ENCODE data around the gene TMEM154.

The TMEM154 gene

DNA sequence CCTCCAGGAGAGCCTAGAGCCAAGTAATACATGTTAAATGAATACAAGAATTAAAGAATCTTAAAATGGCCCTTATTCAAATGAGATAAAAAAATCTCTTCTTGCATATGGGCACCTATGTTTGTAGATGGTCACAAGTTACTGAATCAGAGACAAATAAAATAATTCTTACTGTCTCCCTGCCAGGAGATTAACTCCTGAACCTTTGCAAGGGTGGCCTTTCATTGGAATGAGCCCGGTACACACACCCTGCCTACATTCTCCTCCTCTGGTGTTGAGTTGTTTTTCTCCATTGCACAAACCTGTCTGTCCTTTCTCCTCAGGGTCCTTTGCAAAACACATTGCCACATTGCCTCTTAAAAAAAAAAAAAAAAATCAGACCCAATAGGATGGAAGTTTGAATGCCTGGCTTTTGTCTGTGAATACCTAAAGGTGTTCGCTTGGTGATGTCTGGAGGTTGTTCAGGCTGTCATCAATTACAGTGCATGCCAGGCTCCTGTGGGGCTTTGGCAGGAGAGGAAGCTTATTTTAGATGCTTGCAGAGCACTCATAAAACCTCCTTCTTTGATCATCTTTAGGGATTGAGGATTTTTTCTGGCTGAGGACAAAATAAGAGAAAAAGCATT, 8.3 kb upstream of the TMEM154 start:
- H3K4me3 ChIP-seq (ENCODE audit: low read depth, low read length), result no peak overlapping the region
- DNase-seq (ENCODE audit: low read depth), result no peak
- TF ChIP-seq, protein P1, sequence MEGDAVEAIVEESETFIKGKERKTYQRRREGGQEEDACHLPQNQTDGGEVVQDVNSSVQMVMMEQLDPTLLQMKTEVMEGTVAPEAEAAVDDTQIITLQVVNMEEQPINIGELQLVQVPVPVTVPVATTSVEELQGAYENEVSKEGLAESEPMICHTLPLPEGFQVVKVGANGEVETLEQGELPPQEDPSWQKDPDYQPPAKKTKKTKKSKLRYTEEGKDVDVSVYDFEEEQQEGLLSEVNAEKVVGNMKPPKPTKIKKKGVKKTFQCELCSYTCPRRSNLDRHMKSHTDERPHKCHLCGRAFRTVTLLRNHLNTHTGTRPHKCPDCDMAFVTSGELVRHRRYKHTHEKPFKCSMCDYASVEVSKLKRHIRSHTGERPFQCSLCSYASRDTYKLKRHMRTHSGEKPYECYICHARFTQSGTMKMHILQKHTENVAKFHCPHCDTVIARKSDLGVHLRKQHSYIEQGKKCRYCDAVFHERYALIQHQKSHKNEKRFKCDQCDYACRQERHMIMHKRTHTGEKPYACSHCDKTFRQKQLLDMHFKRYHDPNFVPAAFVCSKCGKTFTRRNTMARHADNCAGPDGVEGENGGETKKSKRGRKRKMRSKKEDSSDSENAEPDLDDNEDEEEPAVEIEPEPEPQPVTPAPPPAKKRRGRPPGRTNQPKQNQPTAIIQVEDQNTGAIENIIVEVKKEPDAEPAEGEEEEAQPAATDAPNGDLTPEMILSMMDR (conservative IDR thresholded peaks at IDR 0.05; ENCODE audit: low read depth, low read length), result no peak

DNA sequence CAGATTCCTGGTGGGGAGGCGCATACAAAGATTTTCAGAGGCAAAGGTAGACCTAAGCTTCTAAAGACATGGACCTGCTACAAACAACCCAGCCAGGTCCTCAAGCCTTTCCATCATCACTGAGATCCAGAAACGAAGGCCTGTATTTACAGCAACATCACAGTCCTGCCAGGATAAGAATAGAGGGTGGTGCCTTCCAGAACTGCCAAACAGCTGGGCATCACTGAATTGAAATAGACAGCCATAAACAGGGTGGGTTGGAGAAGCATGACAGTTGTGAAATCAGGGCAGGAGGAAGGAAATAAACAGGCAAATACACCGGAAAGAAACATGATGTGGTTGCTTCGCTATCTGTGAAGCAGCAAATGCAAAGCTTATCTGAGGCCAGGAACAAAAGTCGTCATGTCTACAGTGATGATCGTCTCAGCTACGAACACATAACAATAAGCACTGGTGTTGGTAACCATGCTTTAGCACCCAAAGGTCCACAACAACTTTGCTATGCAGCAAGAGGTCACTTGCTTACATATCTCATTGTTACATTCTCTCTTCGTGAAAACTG, 6.7 kb upstream of the TMEM154 start:
- no peak overlapping the region for H3K4me3 ChIP-seq (ENCODE audit: low read depth, low read length)
- no peak for DNase-seq (ENCODE audit: low read depth)
- TF ChIP-seq, protein P1 (conservative IDR thresholded peaks at IDR 0.05; ENCODE audit: low read depth, low read length), result no peak

DNA sequence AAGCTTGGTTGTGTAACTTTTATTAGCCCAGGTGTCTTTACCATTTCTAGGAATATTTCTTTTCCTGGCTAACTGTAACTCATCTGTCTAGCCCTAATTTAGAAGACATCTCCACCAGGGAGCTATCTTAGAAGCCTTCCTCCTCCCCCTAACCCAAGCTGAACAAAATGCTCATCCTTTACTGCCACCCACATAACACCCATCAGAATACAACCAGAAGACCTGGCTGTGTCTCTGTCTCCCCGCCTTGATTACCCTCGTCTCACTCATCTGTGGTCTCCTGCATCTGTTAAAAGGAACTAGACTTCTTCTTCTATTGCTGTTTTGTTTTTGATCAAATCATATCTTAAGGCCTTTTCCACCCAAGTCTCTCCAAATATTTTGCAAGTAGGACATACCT, 4.8 kb upstream of the TMEM154 start:
- H3K4me3 ChIP-seq (ENCODE audit: low read depth, low read length), result no peak overlapping the region
- no peak for DNase-seq (ENCODE audit: low read depth)
- TF ChIP-seq, protein P1 (conservative IDR thresholded peaks at IDR 0.05; ENCODE audit: low read depth, low read length), result no peak

DNA sequence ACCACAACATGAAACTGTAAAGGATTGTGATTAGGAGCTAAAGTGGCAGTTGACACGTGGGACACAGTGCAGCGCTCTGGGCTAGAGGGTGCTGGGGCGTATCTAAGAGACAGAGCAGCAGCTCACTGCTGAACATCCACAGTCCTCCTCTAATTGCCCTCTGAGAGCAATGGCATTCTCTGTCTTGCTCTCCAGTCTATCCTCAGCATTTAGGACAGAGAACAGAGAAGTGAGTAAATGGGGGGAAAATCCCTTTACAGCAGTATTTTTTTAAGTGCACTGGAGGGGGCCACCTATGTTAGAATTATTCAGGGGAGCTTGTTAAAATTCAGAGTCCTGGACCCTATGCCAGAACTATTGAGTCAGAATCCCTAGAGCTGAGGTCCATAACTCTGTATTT, 4.2 kb upstream of the TMEM154 start:
- H3K4me3 ChIP-seq (ENCODE audit: low read depth, low read length), result no peak overlapping the region
- DNase-seq (ENCODE audit: low read depth), result no peak
- TF ChIP-seq, protein P1 (conservative IDR thresholded peaks at IDR 0.05; ENCODE audit: low read depth, low read length), result no peak

DNA sequence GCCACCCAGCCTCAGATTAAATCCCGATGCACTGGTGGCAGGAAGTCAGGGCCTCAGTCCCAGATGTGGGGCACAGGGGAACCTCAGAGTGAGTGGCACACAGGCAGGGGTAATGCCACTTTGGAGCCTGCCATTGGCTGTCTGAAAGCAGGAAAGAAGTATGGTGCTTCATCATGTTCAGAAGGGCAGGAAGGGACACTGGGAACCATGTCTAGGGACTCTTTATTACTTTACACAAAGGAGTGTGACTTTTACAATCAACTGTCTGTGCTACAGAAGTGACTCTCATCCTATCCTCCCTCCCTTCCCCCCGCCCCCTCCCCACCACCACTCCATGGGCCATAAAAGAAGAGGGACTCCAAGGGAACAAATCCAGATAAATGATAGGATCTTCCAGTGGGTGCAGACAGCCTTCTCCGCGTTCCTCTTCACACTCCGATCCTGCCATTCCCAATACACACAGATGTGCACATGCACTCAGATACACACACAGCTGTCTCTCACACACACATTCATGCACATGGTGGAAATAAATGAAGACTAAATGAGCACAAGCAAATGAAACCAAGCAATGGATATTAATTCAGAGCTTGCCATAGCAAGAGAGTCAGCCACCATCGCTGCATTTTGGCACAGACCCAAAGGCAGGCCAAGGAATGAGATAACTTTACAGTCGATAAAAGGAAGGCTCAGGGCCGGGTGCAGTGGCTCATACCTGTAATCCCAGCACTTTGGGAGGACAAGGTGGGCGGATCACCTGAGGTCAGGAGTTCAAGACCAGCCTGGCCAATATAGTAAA, 2.5 kb upstream of the TMEM154 start:
- no peak for DNase-seq (ENCODE audit: low read depth)
- TF ChIP-seq, protein P1 (conservative IDR thresholded peaks at IDR 0.05; ENCODE audit: low read depth, low read length), result no peak
- no peak overlapping the region for H3K4me3 ChIP-seq (ENCODE audit: low read depth, low read length)

DNA sequence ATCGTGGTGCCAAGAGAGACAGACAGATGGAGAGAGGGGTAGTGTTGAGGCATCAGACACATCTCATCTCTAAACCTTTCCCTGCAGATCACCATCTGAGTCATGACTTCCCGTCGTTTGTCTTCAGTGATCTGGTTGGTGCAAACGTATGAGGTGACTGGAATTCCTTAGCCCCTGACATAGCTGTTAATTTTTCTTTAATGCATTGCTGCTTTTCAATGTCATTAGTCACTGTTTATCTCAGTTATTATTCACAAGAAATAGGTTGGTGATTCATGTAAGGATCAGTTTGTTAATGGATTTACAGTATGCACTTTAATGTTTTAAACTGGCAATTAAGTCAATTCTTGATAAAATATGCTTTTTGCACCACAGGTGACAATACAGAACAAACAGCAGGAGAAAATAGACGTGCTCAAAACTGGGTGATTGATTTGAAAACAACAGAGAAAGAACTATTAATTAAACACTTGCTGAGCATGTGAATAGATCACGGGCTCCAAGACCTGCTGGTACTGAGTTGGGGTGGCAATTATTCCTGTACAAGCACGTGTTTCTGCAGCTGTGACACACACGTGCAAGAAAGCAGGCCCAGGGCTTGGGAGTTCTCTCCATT, 1.3 kb upstream of the TMEM154 start:
- no peak overlapping the region for H3K4me3 ChIP-seq (ENCODE audit: low read depth, low read length)
- peak; percentile 71 for DNase-seq (ENCODE audit: low read depth)
- TF ChIP-seq, protein P1 (conservative IDR thresholded peaks at IDR 0.05; ENCODE audit: low read depth, low read length), result no peak
